CD4-positive, alpha-beta T cell treated with Interleukin-12 subunit alpha and Interleukin-12 subunit beta, for 1 hour (primary cell): ENCODE measurements around the gene LGR6.
"Not testable (repeated sequence)": the region's sequence is repeated elsewhere in the genome, so short reads cannot be mapped to it uniquely, and the experiment has no call there.

Experiments used
- DNase-seq: peaks from one replicate; pipeline ENCODE4 v3.0.0-alpha.2; 2020

Gene LGR6

DNA sequence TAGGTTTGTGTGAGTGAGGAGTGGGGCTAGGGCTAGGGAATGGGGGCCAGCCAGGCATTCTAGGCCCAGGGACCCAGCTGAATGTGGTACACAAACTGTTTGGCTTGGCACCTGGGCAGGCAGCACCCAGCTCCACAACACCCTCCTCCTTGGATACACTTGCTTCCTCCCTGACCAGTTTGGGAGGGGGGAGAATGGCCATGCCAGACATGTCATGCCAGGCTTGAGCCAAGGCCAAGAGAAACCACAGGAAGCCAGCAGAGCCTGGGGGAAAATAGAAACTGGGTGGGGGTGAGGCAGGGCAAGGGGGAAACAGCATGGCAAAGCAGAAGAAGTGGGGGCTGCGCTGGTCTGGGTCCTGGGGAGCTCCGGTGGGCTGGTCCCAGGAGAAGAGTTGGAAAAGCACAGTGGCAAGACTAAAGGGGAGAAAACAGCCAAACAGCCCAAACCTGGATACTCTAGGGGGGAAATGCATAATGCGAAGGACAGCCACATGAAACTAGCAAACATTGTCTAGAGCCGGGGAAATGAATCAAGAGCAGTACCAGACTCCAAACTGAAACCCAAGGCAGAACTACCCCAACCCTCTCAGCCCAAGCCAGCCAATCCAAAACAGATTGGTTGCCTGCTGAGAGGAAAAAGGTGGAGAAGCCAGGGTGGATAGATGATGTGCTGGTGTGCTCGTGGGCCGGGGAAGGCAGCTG is 47.9 kb downstream of the LGR6 start:
- no peak for DNase-seq

DNA sequence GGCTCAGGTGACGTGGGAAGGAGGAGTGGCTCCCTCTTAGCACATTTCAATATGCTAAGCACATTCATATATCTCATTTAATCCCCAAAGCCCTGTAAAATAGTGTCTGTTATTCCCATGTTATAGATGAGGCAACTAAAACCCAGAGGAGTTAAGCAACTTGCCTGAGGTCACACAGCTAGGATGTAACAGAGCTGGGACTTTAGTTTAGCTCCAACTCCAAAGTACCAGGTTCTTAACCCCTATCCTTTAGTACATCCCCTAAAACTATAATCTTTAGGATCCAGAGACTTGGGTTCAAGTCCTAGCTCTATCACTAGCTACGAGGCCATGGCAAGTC is 48.5 kb downstream of the LGR6 start:
- DNase-seq: no peak

DNA sequence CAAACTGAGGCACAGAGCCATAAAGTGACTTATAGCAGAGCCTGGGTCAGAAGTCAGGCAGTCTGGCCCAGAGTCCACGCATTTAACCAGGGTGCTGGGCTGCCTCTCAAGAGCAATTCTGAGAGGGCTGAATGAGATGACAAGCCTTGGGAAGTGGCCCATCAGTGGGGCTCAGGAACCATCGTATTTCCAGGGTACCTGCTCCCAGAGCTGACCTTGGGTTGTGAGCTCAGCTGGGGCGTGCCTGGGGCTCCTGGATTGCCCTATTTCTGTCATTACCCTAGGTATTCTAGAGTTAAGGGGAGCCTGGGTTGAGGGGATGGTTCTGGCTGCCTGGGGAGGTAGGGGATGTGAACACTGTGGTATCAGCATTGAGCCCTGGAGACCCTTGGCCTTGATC is 49.4 kb downstream of the LGR6 start:
- DNase-seq: no peak

DNA sequence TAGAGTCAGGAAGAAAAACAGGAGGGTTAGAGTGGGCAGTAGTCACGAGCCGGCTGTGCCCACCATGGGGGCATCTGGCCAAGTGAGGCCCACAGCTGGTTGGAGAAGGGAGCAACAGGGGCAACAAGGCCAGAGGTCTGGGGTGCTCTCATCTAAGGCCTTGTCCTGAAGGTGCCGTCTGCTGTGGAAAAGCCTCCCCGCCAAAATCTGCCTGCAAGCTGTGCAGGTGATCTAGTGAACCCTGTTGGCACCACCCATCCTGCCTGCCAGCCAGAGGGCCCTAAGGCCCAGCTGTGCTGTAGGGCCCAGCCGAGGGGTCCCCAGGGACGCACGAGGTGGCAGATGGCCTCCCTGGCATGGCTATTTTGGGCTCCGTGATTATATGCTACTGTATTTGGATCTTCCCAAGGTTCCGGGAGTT is 51.3 kb downstream of the LGR6 start:
- DNase-seq: no peak

DNA sequence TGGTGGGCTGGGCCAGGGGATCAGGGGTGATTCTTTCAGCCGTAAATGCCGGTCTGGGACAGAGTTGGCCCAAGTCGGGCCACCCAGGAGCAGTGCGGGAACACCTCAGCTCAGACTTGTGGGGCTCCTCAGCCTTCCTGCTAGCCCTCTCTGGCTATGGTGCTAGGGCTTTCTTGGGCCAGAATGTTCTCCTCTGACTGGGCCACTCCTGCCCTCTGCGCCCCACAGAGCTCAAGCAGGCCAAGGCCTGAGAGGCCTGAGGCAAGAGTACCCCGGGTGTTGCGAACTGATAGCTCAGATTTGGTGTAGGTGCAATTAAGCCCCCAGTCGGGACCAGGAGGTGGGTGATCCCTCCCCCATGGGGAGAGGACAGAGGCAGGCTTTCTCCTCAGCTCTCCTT is 51.8 kb downstream of the LGR6 start:
- no peak for DNase-seq

DNA sequence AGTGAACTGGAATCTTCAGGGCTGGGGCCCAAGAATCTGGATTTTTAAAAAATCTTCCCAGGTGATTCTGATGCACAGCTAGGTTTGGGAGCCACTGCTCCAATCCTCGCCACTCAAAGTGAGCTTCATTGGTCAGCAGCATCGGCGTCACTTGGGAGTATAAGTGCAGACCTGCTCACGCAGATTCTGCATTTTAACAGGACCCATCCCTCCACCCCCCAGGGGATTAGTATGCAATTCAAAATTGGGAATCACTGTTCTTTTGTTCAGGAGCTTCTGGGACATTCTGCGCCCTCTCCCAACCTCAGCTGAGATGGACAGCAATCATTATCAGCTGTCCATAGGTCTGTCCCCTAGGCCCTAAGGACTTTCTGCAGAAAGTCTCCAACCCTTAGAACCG is 53.5 kb downstream of the LGR6 start:
- no peak for DNase-seq

DNA sequence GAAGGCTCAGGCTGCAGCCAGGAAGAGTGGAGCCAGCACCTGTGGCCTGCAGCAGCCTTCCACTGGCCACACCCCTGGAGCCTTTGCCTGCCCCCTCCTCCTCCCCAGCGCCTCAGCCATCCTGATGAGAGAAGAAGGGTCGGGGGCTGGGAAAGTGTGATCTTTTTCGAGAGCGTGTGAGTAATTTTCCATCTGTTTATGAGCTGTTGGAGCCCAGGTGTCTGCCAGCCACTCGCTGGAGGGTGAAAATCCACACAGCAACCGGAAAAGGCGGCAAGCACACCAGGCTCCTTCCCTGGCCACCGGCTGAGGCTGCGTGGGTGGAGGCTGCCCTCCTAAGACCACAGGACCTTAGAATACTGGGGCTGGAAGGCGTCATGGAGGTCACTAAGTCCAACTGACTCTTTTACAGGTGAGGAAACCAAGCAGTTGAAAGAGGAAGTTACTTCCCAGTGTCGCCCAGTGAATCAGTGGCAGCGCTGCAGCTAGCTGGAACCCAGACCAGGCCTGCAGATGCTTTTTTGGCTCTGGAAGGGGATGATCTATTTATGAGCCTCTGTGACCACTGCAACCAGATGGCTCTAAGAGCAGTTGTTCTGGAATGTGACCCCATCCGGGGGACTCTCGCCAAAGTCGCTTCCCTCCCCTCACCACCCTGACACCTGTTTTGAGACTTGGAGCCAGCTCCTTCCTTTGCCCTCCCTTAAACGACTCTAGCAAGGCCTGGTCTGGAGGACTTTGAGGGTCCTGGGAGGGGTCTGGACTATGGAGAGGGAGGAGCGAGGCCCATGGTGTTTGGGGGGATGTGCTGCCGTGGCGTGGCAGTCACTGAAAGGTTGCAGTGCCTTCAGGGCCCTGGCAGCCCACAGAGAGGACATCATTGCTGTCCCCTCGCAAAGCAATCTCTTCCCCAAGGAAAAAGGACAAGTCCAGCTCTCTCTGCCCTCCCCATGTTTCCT is 54.5 kb downstream of the LGR6 start:
- no peak for DNase-seq

DNA sequence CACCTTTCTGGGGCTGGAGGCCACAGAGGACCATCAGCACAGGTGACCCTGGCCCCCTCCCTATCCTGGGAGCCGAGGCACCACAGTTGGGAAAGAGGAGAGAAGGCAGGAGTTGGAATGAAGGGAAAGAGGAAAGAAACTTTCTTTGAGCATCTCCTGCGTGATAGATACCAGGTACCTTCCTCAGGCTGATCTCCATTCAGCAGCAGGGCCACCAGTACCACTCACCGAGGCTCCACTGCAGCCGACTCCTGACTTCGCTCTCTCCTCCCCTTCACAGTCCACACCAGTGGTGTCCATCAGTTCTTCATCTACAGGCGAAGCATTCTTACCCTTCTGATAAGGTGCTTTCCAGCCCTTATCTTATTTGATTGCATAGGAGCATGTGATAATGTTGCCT is 55.3 kb downstream of the LGR6 start:
- no peak for DNase-seq

DNA sequence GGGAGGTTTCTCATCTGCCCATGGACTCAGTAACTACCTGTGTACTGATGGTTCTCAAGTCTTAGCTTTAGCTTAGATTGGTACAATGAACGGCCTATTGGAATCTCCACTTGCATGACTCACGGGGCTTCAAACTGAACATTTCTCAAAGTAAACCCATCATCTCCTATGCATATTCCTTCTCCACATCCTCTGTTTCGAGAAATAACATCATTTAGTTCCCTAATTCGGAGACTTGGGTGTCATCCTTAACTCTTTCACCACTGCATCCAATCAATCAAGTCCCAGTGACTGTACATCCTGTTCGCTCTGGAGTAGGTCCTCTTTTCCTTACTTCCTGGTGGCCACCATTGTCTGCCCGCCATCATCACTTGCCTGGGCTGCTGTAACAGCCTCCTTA is 55.8 kb downstream of the LGR6 start:
- DNase-seq: no peak

DNA sequence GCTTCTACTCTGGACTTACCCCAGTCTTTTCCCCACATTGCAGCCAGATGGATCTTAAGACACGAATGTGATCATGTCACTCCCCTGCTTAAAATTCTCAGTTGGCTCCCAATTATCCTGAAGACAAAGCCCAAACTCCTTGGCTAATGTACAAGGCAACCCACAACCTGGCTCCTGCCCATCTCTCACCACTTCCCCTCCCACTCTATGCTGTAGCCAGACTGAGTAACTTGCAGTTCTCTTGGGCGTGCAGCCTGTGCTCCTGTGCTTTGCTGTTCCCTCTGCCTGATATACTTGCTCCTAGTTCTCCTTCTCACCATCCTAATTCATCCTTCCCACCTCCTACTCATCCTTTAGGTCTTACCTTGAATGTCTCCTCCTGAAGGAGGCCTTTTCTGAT is 56.2 kb downstream of the LGR6 start:
- DNase-seq: no peak

DNA sequence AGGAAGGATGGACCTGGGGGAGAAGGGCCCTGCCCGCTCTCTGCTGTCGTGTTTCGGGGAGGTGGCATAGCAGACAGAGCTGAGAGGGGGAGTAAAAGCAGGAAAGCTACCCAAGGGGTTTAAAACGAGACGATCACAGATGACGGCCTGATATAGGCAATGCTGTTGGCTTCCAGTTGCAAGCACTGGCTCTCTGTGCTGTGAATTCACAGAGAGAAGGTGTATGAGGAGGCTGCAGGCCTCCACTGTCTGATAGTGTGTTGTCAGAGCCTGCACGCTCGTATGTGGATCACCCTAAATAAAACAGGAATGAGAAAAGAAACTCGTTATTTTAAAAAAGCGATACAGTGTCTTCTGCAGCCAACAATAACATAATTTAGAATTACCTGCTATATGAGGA is 57.4 kb downstream of the LGR6 start:
- no peak for DNase-seq

DNA sequence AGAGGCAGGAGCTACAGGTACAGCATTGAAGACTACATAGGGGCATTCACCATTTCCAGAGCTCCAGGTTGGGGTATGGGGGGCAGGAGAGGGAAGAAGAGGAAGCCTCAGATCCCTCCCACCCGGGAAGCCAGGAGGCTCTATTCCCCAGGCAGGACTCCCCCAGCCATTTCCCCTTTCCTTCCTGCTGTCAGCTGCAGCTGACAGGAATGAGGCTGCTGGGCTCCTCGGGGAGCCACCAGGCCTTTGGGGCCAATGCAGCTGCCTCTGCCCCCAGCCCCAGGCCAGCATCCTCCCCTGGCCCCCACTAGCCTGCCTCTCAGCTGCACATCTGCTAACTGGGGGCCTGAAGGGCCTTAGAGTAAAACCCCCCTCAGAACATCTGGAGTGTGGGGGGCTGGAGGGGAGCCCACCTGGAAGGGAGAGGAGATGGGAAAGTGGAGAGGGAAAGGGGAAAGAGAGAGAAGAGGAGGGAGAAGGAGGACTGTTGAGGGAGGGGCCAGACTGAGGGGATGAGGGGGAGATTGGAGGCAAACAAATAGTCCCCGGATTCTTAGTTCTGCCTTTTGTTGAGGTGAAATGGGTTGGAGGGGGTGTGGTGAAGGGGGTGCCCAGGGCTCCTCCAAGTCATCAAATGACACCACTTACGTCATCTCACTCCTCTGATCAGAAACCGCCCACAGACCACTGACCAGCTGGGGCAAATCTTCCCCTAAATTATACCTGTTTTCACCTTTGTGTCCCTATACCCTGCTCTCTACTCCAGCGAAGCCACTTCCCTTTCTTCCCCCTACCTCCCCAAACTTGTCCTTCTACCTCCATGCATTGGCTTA is 58.0 kb downstream of the LGR6 start:
- no peak for DNase-seq

DNA sequence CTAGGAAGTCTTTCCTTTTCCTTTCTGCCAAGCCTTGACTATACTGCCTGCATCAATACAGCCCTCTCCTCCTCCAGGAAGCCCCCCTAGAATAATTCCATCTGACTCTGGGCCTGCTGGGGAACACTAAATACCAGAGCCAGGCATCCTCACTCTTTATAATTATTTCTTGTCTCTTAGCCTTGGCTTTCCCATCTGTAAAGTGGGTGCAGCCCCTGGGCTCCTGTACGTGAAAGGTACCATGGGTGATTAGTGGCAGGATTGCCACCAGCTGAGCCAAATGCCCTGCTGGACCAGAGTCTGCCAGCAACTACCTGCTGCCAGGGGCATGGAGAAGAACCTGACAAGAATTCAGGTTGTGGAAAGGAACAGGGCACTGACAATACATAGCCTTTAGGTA is 58.7 kb downstream of the LGR6 start:
- no peak for DNase-seq

DNA sequence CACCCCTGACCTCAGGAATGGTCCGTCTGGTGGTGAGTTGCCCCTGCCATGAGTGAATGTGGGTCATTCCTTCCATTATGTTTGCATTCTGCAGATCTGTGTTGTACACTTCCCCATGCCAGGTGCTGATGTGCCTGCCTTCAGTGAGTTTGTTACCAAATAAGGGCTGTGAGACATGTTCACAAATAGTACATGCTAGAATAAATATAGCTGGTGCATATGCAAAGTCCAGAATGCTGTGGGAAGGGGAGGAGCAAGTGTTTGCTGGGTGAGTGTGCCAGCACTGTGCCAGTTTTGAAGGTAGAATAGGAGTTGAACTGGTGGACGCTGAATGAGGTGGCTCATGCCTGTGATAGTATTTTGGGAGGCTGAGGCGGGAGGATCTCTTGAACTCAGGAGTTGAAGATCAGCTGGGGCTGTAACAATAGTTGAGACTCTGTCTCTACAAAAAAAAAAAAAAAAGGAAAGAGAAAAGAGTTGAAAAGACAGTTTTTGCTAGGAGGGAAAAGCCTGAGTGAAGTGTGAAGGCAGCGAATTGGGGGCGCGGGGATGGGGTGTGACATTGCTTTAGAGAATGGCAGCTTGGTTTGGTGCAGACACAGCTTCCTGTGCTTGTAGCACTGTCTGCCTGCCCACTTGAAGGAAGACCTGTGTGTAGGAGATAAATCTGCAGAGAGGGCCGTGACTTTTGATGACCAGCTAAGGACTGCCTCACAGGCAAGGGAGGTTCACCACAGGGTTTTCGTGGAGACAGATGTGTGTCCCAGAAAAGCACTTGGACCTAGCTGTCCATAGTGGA is 61.1 kb downstream of the LGR6 start:
- no peak for DNase-seq

DNA sequence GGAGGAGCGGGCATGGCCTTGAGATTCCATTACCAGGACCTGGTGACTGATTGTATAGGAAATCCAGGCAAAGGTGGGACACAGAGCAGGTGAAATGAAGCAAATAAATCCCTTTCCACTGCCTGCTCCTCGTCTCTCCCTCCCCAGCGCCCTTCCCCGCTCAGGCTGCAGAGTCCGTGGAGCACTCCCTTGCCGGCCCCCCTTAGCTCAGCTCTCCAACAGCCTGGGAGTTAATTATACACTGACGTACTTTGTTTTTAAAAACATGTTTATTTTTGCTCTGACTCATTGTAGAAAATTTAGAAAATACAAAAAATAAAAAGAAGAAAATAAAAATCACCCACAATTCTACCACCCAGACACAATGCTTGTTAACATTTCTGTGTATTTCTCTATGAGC is 61.7 kb downstream of the LGR6 start:
- DNase-seq: no peak

DNA sequence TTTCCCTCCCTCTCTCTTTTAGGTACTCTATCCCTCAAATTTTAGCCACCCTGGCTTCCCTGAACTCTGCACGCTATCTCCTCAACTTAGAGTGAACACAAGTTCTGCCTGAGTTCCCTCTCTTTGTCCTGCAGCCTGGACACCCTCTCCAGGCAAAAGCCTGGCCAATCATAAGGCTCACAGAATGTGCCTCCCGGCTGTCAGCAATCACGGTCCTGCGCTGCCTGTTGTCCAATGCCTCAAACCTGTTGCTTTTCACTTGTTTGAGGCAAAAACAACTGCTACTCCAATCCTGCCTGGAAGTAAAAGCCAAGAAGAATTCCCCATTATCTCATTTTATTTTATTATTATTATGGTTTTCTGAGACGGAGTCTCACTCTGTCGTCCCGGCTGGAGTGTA is 66.1 kb downstream of the LGR6 start:
- DNase-seq: no peak

DNA sequence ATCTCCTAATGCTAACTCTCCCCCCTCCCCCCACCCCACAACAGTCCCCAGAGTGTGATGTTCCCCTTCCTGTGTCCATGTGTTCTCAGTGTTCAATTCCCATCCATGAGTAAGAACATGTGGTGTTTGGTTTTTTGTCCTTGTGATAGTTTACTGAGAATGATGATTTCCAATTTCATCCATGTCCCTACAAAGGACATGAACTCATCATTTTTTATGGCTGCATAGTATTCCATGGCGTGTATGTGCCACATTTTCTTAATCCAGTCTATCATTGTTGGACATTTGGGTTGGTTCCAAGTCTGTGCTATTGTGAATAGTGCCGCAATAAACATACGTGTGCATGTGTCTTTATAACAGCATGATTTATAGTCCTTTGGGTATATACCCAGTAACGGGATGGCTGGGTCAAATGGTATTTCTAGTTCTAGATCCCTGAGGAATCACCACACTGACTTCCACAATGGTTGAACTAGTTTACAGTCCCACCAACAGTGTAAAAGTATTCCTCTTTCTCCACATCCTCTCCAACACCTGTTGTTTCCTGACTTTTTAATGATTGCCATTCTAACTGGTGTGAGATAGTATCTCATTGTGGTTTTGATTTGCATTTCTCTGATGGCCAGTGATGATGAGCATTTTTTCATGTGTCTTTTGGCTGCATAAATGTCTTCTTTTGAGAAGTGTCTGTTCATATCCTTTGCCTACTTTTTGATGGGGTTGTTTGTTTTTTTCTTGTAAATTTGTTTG is 67.8 kb downstream of the LGR6 start:
- not testable (repeated sequence) for DNase-seq

DNA sequence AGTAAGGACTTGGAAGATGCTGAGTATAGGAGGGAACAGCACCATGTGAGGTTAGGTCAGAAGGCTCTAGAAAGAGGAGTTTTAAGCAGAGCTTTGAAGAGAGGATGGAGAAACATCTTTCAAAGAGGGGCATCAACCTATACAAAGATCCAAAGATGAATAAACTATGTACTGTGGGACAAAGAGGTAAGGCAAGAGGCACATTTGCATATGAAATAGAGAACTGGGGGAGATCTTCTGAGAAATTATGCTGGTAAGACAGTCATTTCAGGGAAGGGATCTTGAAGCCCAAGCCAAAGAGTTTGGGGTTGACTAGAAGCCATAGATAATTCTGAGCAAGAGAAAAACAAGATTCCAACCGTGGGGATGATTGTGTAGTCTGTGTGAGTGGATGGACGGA is 70.0 kb downstream of the LGR6 start:
- DNase-seq: no peak

DNA sequence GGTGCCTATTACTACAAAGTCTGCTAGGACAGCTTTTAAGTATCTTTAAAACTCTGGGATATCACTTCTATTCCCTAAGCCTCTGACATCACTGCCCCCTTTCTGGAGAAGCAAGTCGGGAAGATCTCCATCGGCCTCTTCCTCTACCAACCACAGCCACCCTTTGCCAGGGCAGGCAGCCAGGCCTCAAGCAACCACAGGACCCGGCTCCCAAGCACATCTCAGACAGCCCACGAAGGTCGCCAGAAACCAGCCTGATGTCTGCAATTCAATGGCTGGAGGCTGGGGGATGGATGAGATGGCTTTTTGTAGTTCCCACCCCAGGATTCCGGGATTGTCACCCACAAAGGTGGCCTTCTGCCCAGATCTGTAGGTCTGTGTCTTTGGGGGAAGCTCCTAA is 70.7 kb downstream of the LGR6 start:
- no peak for DNase-seq

DNA sequence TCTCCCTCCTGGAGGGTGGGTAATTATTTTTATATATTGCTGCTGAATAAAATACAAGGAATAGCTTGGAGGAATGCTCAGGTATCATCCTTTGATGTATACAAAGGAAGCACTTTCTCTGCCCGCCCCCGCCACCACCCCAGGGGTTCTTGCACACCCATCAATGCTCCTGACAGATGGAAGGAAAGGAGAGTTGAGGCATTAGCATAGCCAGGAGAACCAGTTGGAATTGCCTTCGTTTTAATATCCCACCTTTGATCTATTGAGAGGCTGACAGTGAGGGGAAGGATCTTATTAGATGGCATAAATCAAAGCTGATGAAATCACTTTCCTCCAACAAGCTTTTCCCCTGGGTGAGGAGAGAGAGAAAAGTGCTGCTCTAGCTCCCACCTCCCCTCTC is 71.1 kb downstream of the LGR6 start:
- no peak for DNase-seq

DNA sequence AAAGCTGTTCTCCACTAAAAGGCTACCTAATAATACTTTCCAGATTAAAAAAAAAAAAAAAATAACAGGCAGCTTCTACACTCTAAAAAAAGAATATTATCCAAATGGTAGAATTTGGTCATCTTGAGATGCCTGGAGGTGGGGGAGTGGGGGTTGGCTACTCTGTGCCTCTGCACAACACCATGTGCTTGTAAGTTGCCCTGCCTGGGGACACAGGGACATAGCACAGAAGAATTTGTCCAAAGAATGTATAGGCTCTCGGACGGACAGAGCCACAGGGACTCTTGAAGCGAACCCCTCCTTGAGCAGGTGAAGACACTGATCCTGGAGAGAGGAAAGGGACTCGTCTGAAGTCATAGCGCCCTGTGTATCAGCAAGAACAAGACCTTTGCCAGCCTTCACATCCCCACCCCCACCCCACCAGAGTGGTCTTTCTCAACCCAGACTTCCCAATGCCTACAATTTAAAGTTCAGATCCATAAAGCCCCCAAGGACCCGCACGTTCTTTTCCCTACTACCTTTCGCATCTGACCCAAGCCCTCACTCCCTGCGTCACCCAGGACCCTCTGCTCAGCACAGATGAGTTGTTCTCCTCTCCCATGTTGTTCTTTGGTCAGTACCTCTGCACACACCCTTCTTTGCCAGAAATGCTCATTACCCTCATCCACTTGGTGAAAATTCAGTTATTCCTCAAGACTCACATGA is 72.6 kb downstream of the LGR6 start:
- no peak for DNase-seq
